Retinal pigment epithelial cell (primary cell): Measurements from ENCODE around the gene SH2D3A.

Experiments used
- DNase-seq: peaks from one replicate; pipeline ENCODE4 v3.0.0-alpha.2; 2010; ENCODE audit warnings: low read depth
- H3K4me3 ChIP-seq: 2 replicates; pipeline ENCODE4 v1.5.1; 2011; ENCODE audit warnings: mild to moderate bottlenecking, low read length, control low read depth, moderate library complexity
- TF ChIP-seq, protein P1 (sequence below): conservative IDR thresholded peaks from 2 replicates; pipeline ENCODE4 v1.5.1; 2011; ENCODE audit warnings: low read depth, low read length, control low read depth, inconsistent platforms

The SH2D3A gene

GRCh38 chr19:6735181-6735911 is 31.9 kb downstream of the SH2D3A start:
- no peak overlapping the region for H3K4me3 ChIP-seq
- DNase-seq, result no peak
- TF ChIP-seq, protein P1, sequence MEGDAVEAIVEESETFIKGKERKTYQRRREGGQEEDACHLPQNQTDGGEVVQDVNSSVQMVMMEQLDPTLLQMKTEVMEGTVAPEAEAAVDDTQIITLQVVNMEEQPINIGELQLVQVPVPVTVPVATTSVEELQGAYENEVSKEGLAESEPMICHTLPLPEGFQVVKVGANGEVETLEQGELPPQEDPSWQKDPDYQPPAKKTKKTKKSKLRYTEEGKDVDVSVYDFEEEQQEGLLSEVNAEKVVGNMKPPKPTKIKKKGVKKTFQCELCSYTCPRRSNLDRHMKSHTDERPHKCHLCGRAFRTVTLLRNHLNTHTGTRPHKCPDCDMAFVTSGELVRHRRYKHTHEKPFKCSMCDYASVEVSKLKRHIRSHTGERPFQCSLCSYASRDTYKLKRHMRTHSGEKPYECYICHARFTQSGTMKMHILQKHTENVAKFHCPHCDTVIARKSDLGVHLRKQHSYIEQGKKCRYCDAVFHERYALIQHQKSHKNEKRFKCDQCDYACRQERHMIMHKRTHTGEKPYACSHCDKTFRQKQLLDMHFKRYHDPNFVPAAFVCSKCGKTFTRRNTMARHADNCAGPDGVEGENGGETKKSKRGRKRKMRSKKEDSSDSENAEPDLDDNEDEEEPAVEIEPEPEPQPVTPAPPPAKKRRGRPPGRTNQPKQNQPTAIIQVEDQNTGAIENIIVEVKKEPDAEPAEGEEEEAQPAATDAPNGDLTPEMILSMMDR, result no peak

GRCh38 chr19:6734096-6734696 is 33.0 kb downstream of the SH2D3A start:
- no peak for DNase-seq
- H3K4me3 ChIP-seq, result no peak overlapping the region
- TF ChIP-seq, protein P1, result no peak

DNA sequence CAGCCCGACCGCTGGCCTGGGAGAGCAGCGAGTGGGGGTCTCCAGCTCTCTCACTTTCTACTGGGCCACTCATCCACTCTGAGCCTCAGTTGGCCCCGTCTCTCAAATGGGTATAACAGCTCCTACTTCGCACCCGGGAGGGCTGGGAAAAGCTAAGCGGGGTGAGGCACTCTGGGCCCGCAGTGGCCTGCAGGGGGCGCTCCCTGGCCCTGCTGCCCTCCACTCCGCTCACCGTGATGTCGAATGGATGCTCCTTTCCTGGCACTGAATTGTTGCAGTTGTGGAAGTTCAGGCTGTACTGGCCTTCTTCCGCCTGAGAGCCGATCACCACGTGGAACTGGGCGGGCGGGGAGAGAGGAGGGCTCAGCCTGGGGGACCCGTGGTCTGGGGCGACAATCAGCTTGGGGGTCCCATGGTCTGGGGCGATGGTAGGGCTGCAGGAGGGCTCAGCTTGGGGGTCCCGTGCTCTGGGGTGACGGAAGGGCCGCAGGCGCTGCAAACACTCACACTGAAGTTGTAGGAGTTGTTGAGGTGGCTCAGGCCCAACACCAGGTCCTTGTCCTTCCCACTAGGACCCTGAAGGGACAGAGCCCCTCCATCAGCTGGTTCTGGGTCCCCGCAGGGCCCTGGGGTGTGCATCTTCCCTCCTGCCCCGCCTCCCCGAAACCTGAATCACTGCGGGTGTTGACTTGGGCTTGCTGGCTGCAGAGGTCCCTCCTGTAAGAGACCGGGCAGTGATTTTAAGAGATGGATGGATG is 33.7 kb downstream of the SH2D3A start:
- DNase-seq, result no peak
- no peak overlapping the region for H3K4me3 ChIP-seq
- TF ChIP-seq, protein P1, result peak; percentile 42

- DNase-seq, result no peak
- H3K4me3 ChIP-seq, result no peak overlapping the region
- TF ChIP-seq, protein P1, result no peak
Measured at GRCh38 chr19:6732803-6733337, 34.4 kb downstream of the SH2D3A start.

GRCh38 chr19:6731822-6732221 is 35.4 kb downstream of the SH2D3A start:
- no peak overlapping the region for H3K4me3 ChIP-seq
- TF ChIP-seq, protein P1, result no peak
- no peak for DNase-seq

GRCh38 chr19:6730941-6731670 is 36.1 kb downstream of the SH2D3A start:
- TF ChIP-seq, protein P1, result no peak
- no peak overlapping the region for H3K4me3 ChIP-seq
- no peak for DNase-seq
